GM19025 (cell line): ENCODE results near the gene IQCC.

ENCODE experiments used
- ATAC-seq: cut with Tn5 transposase; IDR thresholded peaks from one replicate; pipeline ENCODE4 v1.9.1; 2021; ENCODE audit warnings: mild to moderate bottlenecking, low read depth, moderate library complexity; ENCODE audit not compliant: unreplicated experiment

Gene IQCC

GRCh38 chr1:32195531-32195930 lies 9.9 kb upstream of the IQCC start:
- ATAC-seq, result no peak

- ATAC-seq, result no peak
Measured at GRCh38 chr1:32195972-32196823, 9.3 kb upstream of the IQCC start.

- no peak for ATAC-seq
Measured at GRCh38 chr1:32197074-32197473, 8.4 kb upstream of the IQCC start.

DNA sequence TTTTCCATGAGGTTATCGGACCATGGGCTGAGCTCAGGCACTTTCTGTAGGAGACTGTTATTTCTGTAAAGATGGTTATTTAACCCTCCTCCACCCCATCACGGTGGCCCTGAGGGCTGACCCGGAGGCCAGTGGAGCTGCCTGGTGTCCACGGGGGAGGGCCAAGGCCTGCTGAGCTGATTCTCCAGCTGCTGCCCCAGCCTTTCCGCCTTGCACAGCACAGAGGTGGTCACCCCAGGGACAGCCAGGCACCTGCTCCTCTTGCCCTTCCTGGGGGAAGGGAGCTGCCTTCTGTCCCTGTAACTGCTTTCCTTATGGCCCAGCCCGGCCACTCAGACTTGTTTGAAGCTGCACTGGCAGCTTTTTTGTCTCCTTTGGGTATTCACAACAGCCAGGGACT lies 7.6 kb upstream of the IQCC start:
- ATAC-seq, result no peak

- no peak for ATAC-seq
Measured at GRCh38 chr1:32198237-32199042, 7.0 kb upstream of the IQCC start.

- ATAC-seq, result no peak
Measured at GRCh38 chr1:32199043-32199716, 6.3 kb upstream of the IQCC start.

GRCh38 chr1:32199717-32200072 lies 5.8 kb upstream of the IQCC start:
- ATAC-seq, result no peak

DNA sequence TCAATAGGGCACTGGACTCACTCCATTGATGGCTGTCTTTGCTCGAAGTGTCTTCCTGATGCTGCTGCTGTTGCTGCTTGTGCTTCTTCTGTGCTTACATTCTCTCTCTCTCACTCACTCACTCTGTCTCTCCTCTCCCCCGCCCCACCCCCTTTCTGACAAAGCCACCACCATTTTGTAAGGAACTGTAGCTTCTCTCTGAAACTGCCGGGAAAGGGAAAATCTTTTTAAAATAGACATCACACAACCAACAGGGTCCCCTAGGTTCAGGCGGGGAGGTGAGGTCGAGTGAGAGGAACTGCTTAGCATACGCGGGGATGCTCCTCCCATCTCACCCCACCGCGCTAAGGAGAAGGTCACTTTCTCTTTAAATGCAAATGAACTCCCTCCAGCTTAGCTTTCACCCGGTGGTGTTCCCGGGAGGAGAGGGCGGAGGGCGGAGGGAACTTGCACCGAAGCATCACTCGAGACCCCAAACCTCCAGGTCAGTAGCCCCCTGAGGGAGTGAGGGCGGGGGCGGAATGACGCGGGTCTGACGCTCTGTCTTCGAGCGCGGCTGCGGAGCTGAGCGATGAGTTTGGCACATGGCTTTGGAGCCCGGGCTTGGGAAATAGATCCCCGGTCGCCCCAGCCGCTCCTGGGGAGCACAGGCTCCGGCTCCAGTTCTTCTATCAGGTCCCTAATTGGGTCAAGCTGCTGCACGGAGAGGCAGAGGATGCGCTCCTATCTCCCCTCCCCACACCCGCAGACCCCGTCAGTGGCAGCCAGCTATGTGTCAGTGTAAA lies 5.1 kb upstream of the IQCC start, which contains the start of gene CCDC28B:
Gene CCDC28B, plus strand, starts transcription at position 370 of the 785 bp plus-strand sequence. CDS start 1,341 bp downstream, outside the sequence.
- no peak for ATAC-seq

DNA sequence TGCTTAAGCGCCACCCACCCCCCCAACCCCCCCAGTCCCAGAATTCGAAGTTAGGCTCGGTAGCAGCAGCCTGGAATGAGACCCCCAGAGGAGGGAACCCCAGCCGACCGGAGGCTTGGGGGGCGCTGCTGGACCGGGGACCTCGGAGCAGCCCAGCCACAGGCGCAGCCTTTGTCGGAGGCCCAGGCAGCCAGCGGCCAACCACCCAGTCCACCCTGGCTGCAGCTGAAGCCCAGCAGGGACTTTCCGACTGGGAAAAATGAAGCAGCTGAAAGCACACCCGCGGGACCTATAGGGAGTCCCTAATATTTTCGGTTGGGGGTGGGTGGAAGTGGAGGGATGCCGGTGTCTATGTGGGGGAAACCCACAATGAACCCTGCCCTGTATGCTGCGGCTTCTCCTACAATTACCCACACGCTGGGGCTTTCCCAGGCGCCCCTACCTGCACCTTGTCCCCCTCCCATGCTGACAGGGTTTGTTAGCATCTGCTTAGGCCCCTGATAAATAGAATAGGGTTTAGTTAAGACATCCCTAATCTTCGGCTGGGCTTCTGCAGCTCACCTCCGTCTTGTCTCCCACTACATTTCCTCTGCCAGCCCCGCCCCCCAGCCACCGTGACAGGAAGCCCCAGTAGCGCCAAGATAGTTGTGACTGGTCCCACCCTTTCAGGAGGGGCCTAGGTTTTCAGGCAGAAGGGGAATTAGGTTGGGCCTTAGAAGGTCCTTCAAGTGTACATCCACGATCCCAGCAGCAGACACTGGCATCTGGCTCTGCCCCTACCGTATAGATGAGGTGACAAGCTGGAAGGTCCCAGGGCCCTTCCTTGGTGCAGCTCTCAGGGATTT lies 4.2 kb upstream of the IQCC start:
- no peak for ATAC-seq

GRCh38 chr1:32204943-32205361 lies 519 bp upstream of the IQCC start:
- no peak for ATAC-seq

- no peak for ATAC-seq
Measured at GRCh38 chr1:32208469-32208868, 3.0 kb downstream of the IQCC start.

- ATAC-seq, result no peak
Measured at GRCh38 chr1:32208891-32209328, 3.4 kb downstream of the IQCC start, which contains the start of gene DCDC2B. DCDC2B (plus strand) TSS chr1:32209089; CDS start chr1:32209094, 5 bp downstream.

GRCh38 chr1:32215629-32216480 lies 10.4 kb downstream of the IQCC start:
- no peak for ATAC-seq

GRCh38 chr1:32216566-32216965 lies 11.1 kb downstream of the IQCC start:
- no peak for ATAC-seq

DNA sequence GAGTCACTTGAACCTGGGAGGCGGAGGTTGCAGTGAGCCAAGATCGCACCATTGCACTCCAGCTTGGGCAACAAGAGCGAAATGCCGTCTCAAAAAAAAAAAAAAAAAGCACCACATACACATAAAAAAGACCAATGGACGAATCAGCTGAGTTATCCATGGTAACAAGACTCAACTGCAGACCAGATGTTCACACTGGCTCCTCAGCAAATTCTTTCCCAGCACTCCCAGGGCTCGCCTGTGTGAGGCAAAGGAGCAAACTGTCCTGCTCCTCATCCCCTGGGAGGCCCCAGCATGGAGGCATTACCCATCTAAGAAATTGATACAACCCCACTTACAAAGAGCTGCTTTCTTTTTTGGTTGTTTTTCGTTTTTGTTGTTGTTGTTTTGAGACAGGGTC lies 13.6 kb downstream of the IQCC start:
- no peak for ATAC-seq

GRCh38 chr1:32220746-32221580 lies 15.5 kb downstream of the IQCC start:
- no peak for ATAC-seq

- ATAC-seq, result no peak
Measured at GRCh38 chr1:32221581-32221979, 16.1 kb downstream of the IQCC start.
